Erythroblast (primary cell): ENCODE measurements around the gene TBK1.

Experiments used
- GATA1 ChIP-seq: IDR thresholded peaks from 2 replicates; pipeline ENCODE4 v1.6.1; 2011; ENCODE audit warnings: low read depth, mild to moderate bottlenecking, control low read depth, low read length, moderate library complexity
- POLR2A ChIP-seq: IDR thresholded peaks from 2 replicates; pipeline ENCODE4 v1.6.1; 2011; ENCODE audit warnings: mild to moderate bottlenecking, low read length

DNA sequence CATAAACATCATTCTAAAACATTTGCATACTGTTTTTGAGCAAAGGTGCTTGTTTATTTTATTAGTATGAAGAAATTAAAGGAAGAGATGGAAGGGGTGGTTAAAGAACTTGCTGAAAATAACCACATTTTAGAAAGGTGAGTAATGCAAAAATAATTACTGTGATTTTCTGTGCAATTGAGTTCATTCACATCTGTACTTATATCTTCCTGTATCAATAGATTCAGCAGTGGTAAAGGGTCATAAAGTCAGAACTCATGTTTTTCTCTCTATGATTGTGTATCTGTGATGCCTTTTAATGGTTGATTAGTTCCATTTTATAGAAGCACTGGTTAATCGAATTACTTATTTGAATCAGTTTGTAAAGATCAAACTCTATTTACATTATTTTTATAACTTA lies 46.0 kb downstream of the TBK1 start:
- TF ChIP-seq POLR2A (no peak), GATA1 (no peak)
